HG02981 (cell line): ENCODE data around the gene OR4C5.
"Not testable (repeated sequence)": the region's sequence is repeated elsewhere in the genome, so short reads cannot be mapped to it uniquely, and the experiment has no call there.

Experiments
- ATAC-seq: cut with Tn5 transposase; IDR thresholded peaks from one replicate; pipeline ENCODE4 v1.9.1; 2021; ENCODE audit warnings: mild to moderate bottlenecking, moderate library complexity; ENCODE audit not compliant: unreplicated experiment

Gene OR4C5

DNA sequence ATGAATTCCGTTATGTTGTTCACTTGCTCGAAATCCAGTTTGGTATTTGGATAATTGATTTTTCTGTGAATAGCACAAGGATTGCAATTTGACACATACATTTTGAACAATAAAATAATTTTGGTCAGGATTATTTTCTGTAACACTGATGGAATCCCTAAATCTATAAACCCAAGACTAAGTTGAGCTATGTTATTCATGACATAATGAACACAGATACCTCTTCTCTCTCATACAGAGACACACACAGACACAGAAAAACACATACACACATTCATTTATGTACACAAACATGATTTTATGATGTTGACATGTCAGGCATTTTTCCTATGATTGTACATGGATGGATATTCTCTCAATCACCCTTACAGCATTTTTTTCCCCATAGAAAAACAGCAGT is at the start of gene OR4C5:
TSS of gene OR4C5 (minus strand) at position 101 of the 400 bp plus-strand sequence. CDS start at position 101, 0 bp downstream.
- ATAC-seq, result no peak

DNA sequence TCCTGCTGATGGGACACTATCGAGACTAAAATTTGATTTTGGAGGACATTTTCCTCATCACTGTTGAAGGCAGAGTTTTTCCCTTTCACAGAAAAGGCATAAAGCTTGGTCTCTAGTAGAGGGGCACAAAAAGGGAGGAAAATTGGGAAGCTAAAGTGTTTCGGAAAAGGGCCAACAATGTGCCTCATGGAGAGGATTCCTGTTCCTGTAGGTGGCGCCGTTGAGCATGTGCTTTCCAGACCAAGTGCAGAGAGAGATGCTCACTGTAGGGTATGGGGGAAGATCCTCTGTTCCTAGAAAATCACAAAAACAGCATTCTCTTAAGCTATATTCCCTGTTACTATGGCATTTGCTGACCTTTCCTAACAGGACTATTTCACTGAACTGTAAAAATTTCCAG is 18.4 kb upstream of the OR4C5 start:
- ATAC-seq, result no peak

DNA sequence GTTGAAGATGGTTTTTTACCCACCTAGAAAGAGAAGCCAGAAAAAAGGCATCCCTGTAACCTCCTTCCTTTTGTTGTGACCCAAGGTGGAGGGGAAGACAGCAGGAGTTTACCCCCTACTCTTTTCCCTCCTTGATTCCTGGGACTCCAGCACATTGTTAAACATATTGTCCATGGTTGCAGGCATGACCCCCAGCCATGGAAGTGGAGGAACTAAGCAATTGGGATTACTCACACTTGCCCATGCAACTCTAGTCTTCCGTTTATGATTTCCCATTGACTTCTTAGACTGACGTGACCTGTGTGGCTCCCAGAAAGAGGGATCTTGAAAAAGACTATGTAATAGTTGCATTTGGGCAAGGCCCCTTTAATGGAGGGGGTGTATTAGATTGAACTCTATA is 17.9 kb upstream of the OR4C5 start:
- ATAC-seq, result not testable (repeated sequence)

DNA sequence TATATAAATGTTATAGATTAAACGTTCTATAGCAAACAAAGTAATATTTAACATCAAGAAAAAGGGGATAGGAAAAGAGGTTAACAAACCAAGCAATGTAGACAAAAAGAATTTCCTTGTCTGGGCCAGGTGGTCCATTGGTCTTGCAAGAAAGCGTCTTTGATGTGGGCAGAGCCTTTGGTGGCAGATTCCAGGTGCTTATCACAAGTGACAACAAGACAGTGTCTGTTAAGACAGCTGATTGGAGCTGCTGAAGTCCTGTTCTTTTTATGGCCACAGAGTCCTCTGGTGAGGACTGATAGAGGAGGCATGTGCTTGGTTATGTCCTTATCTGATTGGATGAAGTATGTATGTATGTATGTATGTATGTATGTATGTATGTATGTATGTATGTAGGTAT is 5.0 kb downstream of the OR4C5 start:
- ATAC-seq, result not testable (repeated sequence)

DNA sequence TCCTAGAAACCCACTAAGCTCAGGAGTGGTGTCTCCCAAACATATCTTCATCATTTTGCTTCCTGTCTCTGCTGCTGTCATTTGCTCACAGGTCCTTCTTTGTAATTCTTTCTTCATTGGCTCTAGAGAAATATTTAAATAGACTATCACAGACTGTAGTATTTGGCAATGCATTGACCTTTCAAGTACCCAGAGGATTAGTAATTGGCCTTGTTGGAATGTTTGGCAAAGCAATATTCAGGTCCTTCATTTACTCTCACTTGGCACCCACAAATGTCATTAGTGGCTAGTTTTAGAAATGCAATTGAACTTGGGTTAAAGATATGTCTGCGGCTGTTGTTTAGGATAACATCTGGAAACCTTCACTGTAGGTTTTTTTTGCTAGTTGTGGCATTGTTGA is 11.6 kb downstream of the OR4C5 start:
- ATAC-seq, result no peak

DNA sequence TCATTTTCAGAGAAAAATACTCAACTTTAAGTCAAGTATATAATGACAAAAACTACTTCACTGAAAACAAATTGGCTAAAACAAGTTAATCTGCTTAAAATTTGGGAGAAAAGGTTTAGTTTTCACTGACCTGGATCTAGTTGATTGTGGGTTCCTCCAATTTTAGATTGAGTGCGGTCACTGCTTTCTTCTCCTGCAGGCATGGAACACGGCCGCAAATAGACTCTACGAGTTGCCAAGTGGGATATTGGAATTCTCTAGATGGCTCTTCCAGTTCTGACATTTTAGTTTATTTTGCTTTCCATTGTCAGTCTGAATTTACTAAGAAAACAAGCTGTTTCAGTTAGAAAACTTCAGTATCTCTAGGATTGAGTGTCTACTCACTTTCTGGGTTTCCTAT is 12.3 kb downstream of the OR4C5 start:
- no peak for ATAC-seq

DNA sequence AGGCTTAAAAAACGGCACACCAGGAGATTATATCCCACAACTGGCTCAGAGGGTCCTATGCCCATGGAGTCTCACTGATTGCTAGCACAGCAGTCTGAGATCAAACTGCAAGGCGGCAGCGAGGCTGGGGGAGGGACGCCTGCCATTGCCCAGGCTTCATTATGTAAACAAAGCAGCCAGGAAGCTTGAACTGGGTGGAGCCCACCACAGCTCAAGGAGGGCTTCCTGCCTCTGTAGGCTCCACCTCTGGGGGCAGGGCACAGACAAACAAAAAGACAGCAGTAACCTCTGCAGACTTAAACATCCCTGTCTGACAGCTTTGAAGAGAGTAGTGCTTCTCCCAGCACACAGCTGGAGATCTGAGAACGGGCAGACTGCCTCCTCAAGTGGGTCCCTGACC is 20.0 kb downstream of the OR4C5 start:
- not testable (repeated sequence) for ATAC-seq

DNA sequence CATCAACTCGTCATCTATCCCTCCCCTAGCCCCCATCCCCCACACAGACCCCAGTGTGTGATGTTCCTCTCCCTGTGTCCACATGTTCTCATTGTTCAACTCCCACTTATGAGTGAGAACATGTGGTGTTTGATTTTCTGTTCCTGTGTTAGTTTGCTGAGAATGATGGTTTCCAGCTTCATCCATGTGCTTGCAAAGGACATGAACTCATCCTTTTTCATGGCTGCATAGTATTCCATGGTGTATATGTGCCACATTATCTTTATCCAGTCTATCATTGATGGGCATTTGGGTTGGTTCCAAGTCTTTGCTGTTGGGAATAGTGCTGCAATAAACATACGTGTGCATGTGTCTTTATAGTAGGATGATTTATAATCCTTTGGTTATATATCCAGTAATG is 23.8 kb downstream of the OR4C5 start:
- ATAC-seq, result not testable (repeated sequence)

DNA sequence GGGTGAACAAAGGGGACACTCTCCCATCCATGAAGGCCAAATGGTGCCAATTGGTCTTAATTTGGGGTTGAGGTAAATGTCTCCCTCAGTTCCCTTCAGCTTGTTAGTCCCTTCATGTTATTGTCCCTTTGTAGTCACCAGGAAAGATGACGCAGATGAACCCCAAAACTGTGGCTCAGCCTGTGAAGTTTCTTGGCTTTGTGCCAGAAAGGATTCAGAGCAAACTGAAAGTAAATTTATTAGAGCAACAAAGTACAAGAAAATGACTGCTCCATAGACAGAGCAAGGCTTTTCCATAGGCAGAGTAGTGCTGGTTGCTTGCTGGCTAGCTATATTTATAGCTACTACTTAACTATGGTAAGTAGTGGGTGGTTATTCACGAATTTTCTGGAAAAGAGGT is 24.8 kb downstream of the OR4C5 start:
- no peak for ATAC-seq

DNA sequence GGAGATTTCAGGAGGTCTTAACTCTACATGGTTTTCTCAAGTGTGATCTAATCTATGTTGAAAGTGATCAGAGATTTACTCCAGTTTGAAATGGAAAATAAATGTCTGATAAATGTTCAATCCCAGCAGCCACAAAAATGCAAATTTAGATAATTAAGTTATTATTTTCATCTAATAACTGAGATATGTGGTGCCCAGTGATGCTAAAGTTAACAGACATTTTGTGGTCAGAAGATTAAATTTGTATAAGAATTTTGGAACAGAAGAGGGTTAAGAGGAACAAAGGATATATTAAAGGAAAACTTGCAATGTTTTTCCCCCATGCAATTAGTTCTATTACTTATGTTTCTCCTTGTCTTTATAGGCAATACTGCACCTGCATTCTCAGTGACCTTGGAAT is 41.6 kb downstream of the OR4C5 start, which contains the start of gene OR4C3:
TSS of gene OR4C3 (plus strand) at position 301 of the 400 bp plus-strand sequence. CDS start 102 bp downstream, outside the sequence.
- not testable (repeated sequence) for ATAC-seq

DNA sequence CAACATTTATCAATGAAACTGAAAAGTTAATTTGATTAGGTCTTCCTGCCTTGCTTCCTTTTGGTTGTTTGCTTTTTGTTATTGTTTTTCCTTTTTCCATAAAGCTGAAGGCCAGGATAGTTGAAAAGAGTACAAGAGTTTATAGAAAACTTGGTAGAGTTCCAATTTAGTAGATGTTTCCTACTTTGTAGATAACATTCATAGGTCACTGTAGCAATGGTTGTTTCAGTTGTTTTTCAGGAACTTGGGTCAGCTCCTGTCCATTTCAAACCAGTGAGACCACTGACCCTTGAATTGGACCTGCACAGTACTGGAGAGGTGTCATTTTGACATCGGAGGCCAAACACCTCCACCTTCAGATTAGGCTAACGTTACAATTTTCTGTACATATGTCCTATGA is 46.5 kb downstream of the OR4C5 start:
- not testable (repeated sequence) for ATAC-seq
